Measurements from ENCODE around the gene JMJD8. TPM values are rescaled to one million over a fixed set of nuclear protein-coding genes. Genes with fewer than 3 reads are reported as not detected.

Gene JMJD8
- total RNA-seq, 1 experiment from 2014 or later: 68.1 TPM

GRCh38 chr16:722835-723633 is 38.9 kb upstream of the JMJD8 start:
- no peak for DNase-seq (ENCODE audit: low read depth)

- DNase-seq (ENCODE audit: low read depth): no peak
Measured at GRCh38 chr16:721765-722540, 37.8 kb upstream of the JMJD8 start.

- peak; percentile 64 for DNase-seq (ENCODE audit: low read depth)
Measured at GRCh38 chr16:720990-721764, 37.0 kb upstream of the JMJD8 start, which contains the start of gene ANTKMT. Gene ANTKMT (plus strand): TSS chr16:721146. CDS start chr16:721275, 129 bp downstream.

- peak; percentile 79 for DNase-seq (ENCODE audit: low read depth)
Measured at GRCh38 chr16:720447-720989, 36.4 kb upstream of the JMJD8 start.

- DNase-seq (ENCODE audit: low read depth): no peak
Measured at GRCh38 chr16:719815-720446, 35.8 kb upstream of the JMJD8 start.

GRCh38 chr16:718922-719321 is 34.8 kb upstream of the JMJD8 start:
- no peak for DNase-seq (ENCODE audit: low read depth)

- DNase-seq (ENCODE audit: low read depth): no peak
Measured at GRCh38 chr16:718389-718788, 34.3 kb upstream of the JMJD8 start.

- DNase-seq (ENCODE audit: low read depth): no peak
Measured at GRCh38 chr16:717450-718245, 33.5 kb upstream of the JMJD8 start.

GRCh38 chr16:716768-717325 is 32.7 kb upstream of the JMJD8 start:
- DNase-seq (ENCODE audit: low read depth): no peak

- DNase-seq (ENCODE audit: low read depth): no peak
Measured at GRCh38 chr16:716200-716568, 32.0 kb upstream of the JMJD8 start.

GRCh38 chr16:715477-716199 is 31.5 kb upstream of the JMJD8 start:
- no peak for DNase-seq (ENCODE audit: low read depth)

- peak; percentile 76 for DNase-seq (ENCODE audit: low read depth)
Measured at GRCh38 chr16:714558-715476, 30.7 kb upstream of the JMJD8 start, which contains the start of gene METRN. Gene METRN (plus strand): TSS chr16:715118. CDS start chr16:715290, 172 bp downstream.

GRCh38 chr16:714079-714478 is 29.9 kb upstream of the JMJD8 start:
- no peak for DNase-seq (ENCODE audit: low read depth)

GRCh38 chr16:712740-713250 is 28.7 kb upstream of the JMJD8 start:
- peak; percentile 99 for DNase-seq (ENCODE audit: low read depth)

- peak; percentile 60 for DNase-seq (ENCODE audit: low read depth)
Measured at GRCh38 chr16:711548-712320, 27.6 kb upstream of the JMJD8 start.

GRCh38 chr16:711084-711483 is 26.9 kb upstream of the JMJD8 start:
- DNase-seq (ENCODE audit: low read depth): no peak

GRCh38 chr16:710500-711075 is 26.5 kb upstream of the JMJD8 start:
- DNase-seq (ENCODE audit: low read depth): no peak

Measured in LHCN-M2 (cell line).